GM19238 (cell line): ENCODE results near the gene RPS6KB2.
"Not testable (repeated sequence)": the region's sequence is repeated elsewhere in the genome, so short reads cannot be mapped to it uniquely, and the experiment has no call there.

ENCODE experiments used
- DNase-seq: peaks from one replicate; pipeline ENCODE4 v3.0.0; 2011; ENCODE audit warnings: low spot score; ENCODE audit not compliant: insufficient read length

RPS6KB2 gene

DNA sequence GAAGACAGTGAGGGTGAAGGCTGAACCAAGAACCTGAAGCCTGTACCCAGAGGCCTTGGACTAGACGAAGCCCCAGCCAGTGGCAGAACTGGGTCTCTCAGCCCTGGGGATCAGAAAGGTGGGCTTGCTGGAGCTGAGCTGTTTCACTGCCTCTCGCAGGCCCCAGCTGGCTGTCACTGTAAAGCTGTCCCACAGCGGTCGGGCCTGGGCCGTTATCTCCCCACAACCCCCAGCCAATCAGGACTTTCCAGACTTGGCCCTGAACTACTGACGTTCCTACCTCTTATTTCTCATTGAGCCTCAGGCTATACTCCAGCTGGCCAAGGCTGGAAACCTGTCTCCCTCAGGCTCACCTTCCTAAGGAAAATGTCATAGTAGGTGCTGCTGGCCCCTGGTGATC lies 30.8 kb upstream of the RPS6KB2 start:
- no peak for DNase-seq

DNA sequence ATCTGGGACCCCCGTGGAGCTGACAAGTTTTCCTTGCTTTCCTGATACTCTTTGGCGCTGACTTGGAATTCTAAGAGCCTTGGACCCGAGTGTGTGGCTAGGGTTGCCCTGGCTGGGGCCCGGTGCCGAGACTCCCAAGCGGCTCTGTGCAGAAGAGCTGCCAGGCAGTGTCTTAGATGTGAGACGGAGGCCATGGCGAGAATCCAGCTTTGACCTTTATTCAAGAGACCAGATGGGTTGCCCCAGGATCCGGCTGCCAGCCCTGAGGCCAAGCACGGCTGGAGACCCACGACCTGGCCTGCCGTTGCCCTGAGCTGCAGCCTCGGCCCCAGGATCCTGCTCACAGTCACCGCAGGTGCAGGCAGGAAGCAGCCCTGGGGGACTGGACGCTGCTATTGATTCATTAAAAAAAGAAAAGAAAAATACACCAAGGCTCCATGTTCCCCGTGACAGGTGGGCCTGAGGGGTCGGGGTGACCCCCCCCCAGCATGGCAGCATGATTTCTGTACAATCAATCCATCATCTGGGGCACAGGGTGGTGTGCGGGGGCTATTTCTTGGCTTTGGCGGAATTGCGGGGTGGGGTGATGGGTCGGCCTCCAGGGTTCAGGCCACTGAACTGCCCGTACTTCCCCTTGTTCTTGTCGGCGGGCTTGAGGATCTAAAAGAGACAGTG lies 30.2 kb upstream of the RPS6KB2 start:
- no peak for DNase-seq

DNA sequence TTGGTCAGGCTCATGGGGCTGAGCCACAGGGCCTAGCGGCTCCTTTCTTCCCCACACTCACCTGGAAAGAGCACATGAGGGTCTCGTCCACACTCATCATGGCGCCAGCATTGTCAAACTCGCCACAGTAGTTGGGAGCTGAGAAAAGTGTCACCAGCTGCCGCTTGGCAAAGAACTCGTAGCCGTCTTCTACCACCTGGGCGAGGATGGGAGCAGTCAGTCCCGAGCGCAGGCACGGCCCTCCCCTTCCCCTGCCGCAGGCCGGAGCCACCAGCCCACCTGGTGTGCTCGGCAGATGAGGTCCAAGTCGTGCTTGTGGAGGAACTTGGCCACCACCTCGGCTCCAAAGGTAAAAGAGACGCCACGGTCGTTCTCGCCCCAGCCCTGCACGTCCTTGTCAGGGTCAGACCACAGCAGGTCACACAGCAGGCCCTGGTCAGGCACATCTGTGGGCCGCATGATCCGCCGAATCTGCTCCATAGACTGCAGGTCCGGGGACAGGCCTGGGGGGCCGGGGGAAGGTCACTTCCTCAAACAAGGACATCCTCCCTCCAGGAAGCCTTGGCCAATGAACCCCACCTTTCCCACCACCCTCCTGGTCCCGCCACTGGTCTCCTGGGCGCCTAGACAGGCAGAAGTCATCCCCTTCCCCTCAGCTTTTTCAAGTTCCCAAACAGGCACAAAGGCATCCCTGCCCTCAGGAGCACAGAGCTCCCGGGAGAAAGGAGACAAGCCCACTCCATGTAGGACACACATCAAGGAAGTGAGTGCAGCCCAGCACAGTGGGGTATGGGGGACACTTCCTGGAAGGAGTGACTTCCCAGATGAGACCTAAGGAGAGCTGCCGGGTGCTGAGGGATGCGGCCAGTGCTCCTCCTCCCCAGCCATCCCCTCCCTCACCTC lies 29.4 kb upstream of the RPS6KB2 start:
- no peak for DNase-seq

GRCh38 chr11:67400251-67400941 lies 27.9 kb upstream of the RPS6KB2 start:
- DNase-seq = no peak

GRCh38 chr11:67400942-67401494 lies 27.3 kb upstream of the RPS6KB2 start:
- no peak for DNase-seq

GRCh38 chr11:67401495-67402191 lies 26.7 kb upstream of the RPS6KB2 start, which contains the start of gene PPP1CA:
TSS of gene PPP1CA (minus strand) at chr11:67401858. CDS start at chr11:67401782, 76 bp downstream.
- DNase-seq = peak; percentile 98

GRCh38 chr11:67402192-67402839 lies 26.0 kb upstream of the RPS6KB2 start:
- DNase-seq = not testable (repeated sequence)

GRCh38 chr11:67403085-67403484 lies 25.2 kb upstream of the RPS6KB2 start:
- not testable (repeated sequence) for DNase-seq

- DNase-seq = no peak
These were observed 23.6 kb upstream of the RPS6KB2 start for GRCh38 chr11:67404515-67405195.

GRCh38 chr11:67405196-67405567 lies 23.1 kb upstream of the RPS6KB2 start:
- DNase-seq = no peak

DNA sequence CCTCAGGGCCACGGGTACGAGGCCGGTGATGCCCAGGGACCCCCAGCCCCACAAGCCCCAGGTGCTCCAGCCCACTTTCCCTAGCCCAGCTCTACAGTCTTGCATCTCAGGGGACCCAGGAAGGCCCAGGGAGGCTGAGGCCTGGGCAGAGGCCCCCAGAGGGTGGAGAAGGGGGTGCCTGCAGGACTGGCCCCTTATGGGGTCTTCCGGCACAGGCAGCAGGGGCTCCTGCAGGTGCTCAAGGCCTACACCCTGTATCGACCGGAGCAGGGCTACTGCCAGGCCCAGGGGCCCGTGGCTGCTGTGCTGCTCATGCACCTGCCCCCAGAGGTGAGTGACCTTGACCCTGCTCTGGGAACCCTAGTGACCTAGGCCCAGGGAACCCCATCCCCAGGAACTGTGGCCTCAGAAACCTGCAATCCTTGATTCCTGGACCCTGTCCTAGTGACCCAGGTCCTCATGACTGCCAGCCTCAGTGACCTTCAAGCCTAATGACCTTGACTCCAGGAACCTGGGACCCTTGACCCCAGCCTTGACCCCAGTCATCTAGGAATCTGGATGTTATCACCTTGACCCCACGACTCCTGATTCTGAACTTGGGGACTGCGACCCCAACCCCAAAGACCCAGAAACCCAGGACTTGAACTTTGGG lies 22.5 kb upstream of the RPS6KB2 start:
- DNase-seq = no peak

DNA sequence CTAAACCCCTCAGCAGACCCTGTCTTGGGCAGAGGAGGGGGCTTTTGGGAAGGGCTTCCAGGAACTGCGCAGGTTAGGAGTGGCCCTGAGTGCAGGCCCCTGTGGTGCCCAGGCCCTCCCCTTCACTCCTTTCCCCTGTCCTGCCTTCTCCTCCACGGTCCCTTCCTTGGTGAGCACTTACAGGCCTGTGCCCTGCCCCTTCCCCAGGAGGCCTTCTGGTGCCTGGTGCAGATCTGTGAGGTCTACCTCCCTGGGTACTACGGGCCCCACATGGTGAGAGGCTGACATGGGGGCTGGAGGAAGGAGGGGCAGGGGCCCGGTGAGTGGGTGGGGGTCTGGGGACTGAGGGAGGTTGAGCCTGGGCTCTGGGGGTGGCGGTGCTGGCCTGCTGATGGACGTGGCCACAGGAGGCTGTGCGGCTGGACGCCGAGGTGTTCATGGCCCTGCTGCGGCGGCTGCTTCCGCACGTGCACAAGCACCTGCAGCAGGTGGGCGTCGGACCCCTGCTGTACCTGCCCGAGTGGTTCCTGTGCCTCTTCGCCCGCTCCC lies 21.8 kb upstream of the RPS6KB2 start:
- no peak for DNase-seq

DNA sequence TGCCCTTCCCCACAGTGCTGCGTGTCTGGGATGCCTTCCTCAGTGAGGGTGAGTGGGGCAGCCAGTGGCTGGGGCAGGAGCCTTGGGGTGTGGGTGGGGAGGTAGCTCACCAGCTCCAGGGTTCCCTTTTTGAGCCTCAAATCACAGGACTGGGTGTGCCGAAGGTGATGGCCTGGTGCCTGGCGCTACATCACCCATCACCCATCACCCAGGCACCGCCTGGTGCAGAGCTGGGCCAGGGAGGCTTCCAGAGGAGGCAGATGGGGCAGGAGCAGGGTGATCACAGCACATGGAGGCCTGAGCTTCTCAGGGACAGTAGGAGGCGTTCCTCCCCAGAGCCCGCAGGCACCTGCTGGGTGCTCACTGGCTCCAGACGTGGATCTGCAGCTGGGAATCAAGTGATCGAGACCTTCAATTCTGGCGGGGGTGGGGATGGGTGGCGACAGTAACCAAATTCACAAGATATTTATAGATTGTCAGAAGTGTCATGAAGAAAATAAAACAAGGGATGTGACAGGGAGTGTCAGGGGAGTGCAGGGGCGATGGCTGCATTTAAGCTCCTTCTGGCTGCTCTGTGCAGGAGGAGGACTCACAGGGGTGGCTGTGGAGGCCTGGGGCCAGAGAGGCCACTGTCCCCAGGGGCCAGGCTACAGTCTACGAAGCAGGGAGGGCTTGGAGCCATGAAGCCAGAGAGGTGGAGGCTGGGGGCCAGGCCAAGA lies 21.2 kb upstream of the RPS6KB2 start:
- no peak for DNase-seq

GRCh38 chr11:67407688-67408163 lies 20.6 kb upstream of the RPS6KB2 start:
- DNase-seq = no peak

- DNase-seq = no peak
These were observed 19.7 kb upstream of the RPS6KB2 start for GRCh38 chr11:67408437-67409200.

DNA sequence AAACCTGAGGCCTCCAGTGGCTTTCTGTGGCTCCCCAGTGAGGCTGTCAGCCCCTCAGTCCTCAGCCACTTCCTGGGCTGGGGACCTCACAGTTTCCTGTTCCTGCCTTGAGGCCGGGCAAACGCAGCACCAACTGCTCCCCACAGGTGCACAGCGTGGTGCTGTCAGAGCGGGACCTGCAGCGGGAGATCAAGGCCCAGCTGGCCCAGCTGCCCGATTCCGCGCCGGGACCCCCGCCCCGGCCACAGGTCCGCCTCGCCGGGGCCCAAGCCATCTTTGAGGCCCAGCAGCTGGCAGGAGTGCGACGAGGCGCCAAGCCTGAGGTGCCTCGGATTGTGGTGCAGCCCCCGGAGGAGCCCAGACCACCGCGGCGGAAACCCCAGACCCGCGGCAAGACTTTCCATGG lies 19.0 kb upstream of the RPS6KB2 start:
- DNase-seq = peak; percentile 90

- DNase-seq = no peak
These were observed 18.4 kb upstream of the RPS6KB2 start for GRCh38 chr11:67409781-67410368.
